Measurements from ENCODE around the gene AMER3.
"Not testable (repeated sequence)": the region's sequence is repeated elsewhere in the genome, so short reads cannot be mapped to it uniquely, and the experiment has no call there.

- not testable (repeated sequence) for TF ChIP-seq CTCF (IDR thresholded peaks at IDR 0.05 in 4 of 5, conservative IDR thresholded peaks at IDR 0.05 in 1 of 5); POLR2A (IDR thresholded peaks at IDR 0.05)
Measured at GRCh38 chr2:130714795-130715194, 40.5 kb upstream of the AMER3 start.
